H1 (cell line): ENCODE results near the gene KCNA5. TPM values are rescaled to one million over a fixed set of nuclear protein-coding genes. Genes with fewer than 3 reads are reported as not detected.

ENCODE experiments used
- CTCF ChIA-PET: fragments of 300-600 bp; sonication (Branson Sonifier 250); formaldehyde crosslinking; loops from one replicate; lab custom pipeline; 2021; ENCODE audit not compliant: partially characterized antibody; lab: Charles Lee
- POLR2A ChIA-PET: fragments of 300-600 bp; sonication (Branson Sonifier 250); formaldehyde crosslinking; loops from one replicate; lab custom pipeline; 2021; ENCODE audit warnings: inconsistent platforms; ENCODE audit not compliant: partially characterized antibody; lab: Charles Lee
- DNase-seq, 2 experiments: peaks; one replicate each; pipeline versions ENCODE4 v3.0.0 to v3.0.0-alpha.2; 2010 to 2022; ENCODE audit warnings: low spot score in 2 of 2, low read depth in 1 of 2, mixed read lengths in 1 of 2
- FAIRE-seq: peaks from 2 replicates; lab custom pipeline; 2011; peaks lifted over from hg19 to GRCh38; lab: Jason Lieb, UNC
- H2AFZ ChIP-seq: 2 replicates; pipeline ENCODE4 v1.8.1; 2012; ENCODE audit warnings: low read length, inconsistent platforms
- H2AK5ac ChIP-seq: 2 replicates; pipeline ENCODE4 v1.6.1; 2013; ENCODE audit warnings: low read depth, low read length
- H2BK120ac ChIP-seq: replicated peaks from 2 replicates; pipeline ENCODE3; 2013; ENCODE audit warnings: low read depth, low read length, inconsistent platforms
- H2BK12ac ChIP-seq: 2 replicates; pipeline ENCODE4 v1.6.1; 2013; ENCODE audit warnings: low read depth, low read length
- H2BK15ac ChIP-seq: 2 replicates; pipeline ENCODE4 v1.6.1; 2013; ENCODE audit warnings: low read length
- H2BK20ac ChIP-seq: 2 replicates; pipeline ENCODE4 v1.6.1; 2013; ENCODE audit warnings: low read length
- H2BK5ac ChIP-seq: 2 replicates; pipeline ENCODE4 v1.6.1; 2013; ENCODE audit warnings: low read depth, low read length
- H3K14ac ChIP-seq: 2 replicates; pipeline ENCODE4 v1.6.1; 2013; ENCODE audit warnings: inconsistent platforms; ENCODE audit not compliant: insufficient read length
- H3K18ac ChIP-seq: 2 replicates; pipeline ENCODE4 v1.6.1; 2013; ENCODE audit warnings: low read length; ENCODE audit errors: extremely low read depth
- H3K23ac ChIP-seq: 2 replicates; pipeline ENCODE4 v1.6.1; 2013; ENCODE audit warnings: inconsistent platforms; ENCODE audit not compliant: insufficient read length
- H3K23me2 ChIP-seq: 2 replicates; pipeline ENCODE4 v1.6.1; 2013; ENCODE audit warnings: low read depth, low read length
- H3K27ac ChIP-seq: 2 replicates; pipeline ENCODE4 v1.6.1; 2011; ENCODE audit warnings: low read depth, low read length, inconsistent platforms
- H3K27me3 ChIP-seq, 4 experiments: replicated peaks in 1 of 4; 1 replicate in 1 of 4; 2 replicates in 3 of 4; pipeline versions ENCODE4 v1.6.1 to v1.8.1; 2011 to 2013; ENCODE audit warnings: low read length in 3 of 4, mild to moderate bottlenecking in 3 of 4, inconsistent platforms in 2 of 4, mixed read lengths in 2 of 4, moderate library complexity in 1 of 4; ENCODE audit not compliant: control insufficient read depth in 3 of 4, insufficient read depth in 3 of 4; ENCODE audit errors: extremely low read depth in 1 of 4
- H3K36me3 ChIP-seq, 4 experiments: 2 replicates each; pipeline versions ENCODE4 v1.6.1 to v1.8.1; 2011 to 2013; ENCODE audit warnings: mild to moderate bottlenecking in 4 of 4, low read length in 3 of 4, moderate library complexity in 2 of 4, control low read depth in 1 of 4, inconsistent platforms in 1 of 4; ENCODE audit not compliant: insufficient read depth in 4 of 4, control insufficient read depth in 2 of 4
- H3K4ac ChIP-seq: replicated peaks from 2 replicates; pipeline ENCODE3; 2013; ENCODE audit warnings: low read length, low read depth, mixed read lengths, inconsistent platforms; ENCODE audit not compliant: insufficient read length
- H3K4me1 ChIP-seq, 4 experiments: replicated peaks in 1 of 4; 1 replicate in 1 of 4; 2 replicates in 3 of 4; pipeline versions ENCODE4 v1.6.1 to v1.8.1; 2011 to 2013; ENCODE audit warnings: low read length in 3 of 4, inconsistent platforms in 2 of 4, mixed read lengths in 1 of 4; ENCODE audit not compliant: insufficient read depth in 4 of 4, control insufficient read depth in 3 of 4
- H3K4me2 ChIP-seq, 2 experiments: 2 replicates each; pipeline versions ENCODE4 v1.6.1 to v1.8.1; 2011 to 2013; ENCODE audit warnings: low read depth in 2 of 2, low read length in 2 of 2, control low read depth in 1 of 2, inconsistent platforms in 1 of 2, mild to moderate bottlenecking in 1 of 2; ENCODE audit not compliant: insufficient read depth in 1 of 2
- H3K4me3 ChIP-seq, 4 experiments: fragments of 200-600, 300-600 bp in 1 of 4; sonication (generic), shearing (Covaris generic), sonication (Bioruptor Twin) in 1 of 4; 2 replicates each; pipeline versions ENCODE4 v1.5.1 to v1.8.1; 2011 to 2016; ENCODE audit warnings: low read length in 4 of 4, low read depth in 3 of 4, control low read depth in 2 of 4, inconsistent platforms in 2 of 4, mild to moderate bottlenecking in 2 of 4, mixed read lengths in 1 of 4, moderate library complexity in 1 of 4; ENCODE audit not compliant: insufficient read depth in 2 of 4; ENCODE audit errors: extremely low read depth in 1 of 4
- H3K56ac ChIP-seq: replicated peaks from 2 replicates; pipeline ENCODE3; 2013; ENCODE audit warnings: low read depth, mild to moderate bottlenecking, mixed read lengths, low read length, inconsistent platforms; ENCODE audit not compliant: insufficient read length
- H3K79me1 ChIP-seq: 2 replicates; pipeline ENCODE4 v1.6.1; 2013; ENCODE audit warnings: low read depth, low read length, control low read depth
- H3K79me2 ChIP-seq, 2 experiments: 2 replicates each; pipeline versions ENCODE4 v1.6.1 to v1.8.1; 2012 to 2013; ENCODE audit warnings: low read length in 2 of 2, mild to moderate bottlenecking in 2 of 2, inconsistent platforms in 1 of 2; ENCODE audit not compliant: insufficient read depth in 2 of 2, control insufficient read depth in 1 of 2
- H3K9ac ChIP-seq, 4 experiments: replicated peaks in 1 of 4; 1 replicate in 1 of 4; 2 replicates in 3 of 4; pipeline versions ENCODE4 v1.6.1 to v1.8.1; 2011 to 2013; ENCODE audit warnings: low read depth in 3 of 4, low read length in 3 of 4, control low read depth in 2 of 4, mild to moderate bottlenecking in 2 of 4, moderate library complexity in 2 of 4, inconsistent platforms in 1 of 4; ENCODE audit errors: extremely low read depth in 1 of 4
- H3K9me3 ChIP-seq, 2 experiments: 2 replicates each; pipeline versions ENCODE4 v1.6.1 to v1.8.1; 2012 to 2013; ENCODE audit warnings: mild to moderate bottlenecking in 2 of 2, moderate library complexity in 2 of 2, control low read depth in 1 of 2, inconsistent platforms in 1 of 2, low read depth in 1 of 2, low read length in 1 of 2, mixed read lengths in 1 of 2; ENCODE audit not compliant: insufficient read depth in 2 of 2
- H4K20me1 ChIP-seq, 2 experiments: replicated peaks in 1 of 2; 2 replicates each; pipeline versions ENCODE3 to v1.8.1; 2011 to 2013; ENCODE audit warnings: inconsistent platforms in 2 of 2, low read length in 2 of 2, mild to moderate bottlenecking in 1 of 2; ENCODE audit not compliant: insufficient read depth in 2 of 2, control insufficient read depth in 1 of 2
- H4K5ac ChIP-seq: 2 replicates; pipeline ENCODE4 v1.6.1; 2013; ENCODE audit warnings: low read length, low read depth, mixed read lengths, inconsistent platforms; ENCODE audit not compliant: insufficient read length
- H4K8ac ChIP-seq: 2 replicates; pipeline ENCODE4 v1.8.0; 2013; ENCODE audit warnings: mild to moderate bottlenecking, moderate library complexity, low read length, inconsistent platforms; ENCODE audit not compliant: insufficient read depth; ENCODE audit errors: extremely low read depth
- H4K91ac ChIP-seq: replicated peaks from 2 replicates; pipeline ENCODE3; 2013; ENCODE audit warnings: low read length, mixed read lengths, inconsistent platforms; ENCODE audit not compliant: insufficient read length
- EP300 ChIP-seq, 2 experiments: IDR thresholded peaks; 1 replicate in 1 of 2; 2 replicates in 1 of 2; pipeline ENCODE4 v1.6.1; 2011 to 2012; ENCODE audit warnings: low read depth in 2 of 2, low read length in 2 of 2, mild to moderate bottlenecking in 2 of 2, borderline replicate concordance in 1 of 2, inconsistent platforms in 1 of 2, moderate library complexity in 1 of 2
- SP2 ChIP-seq: IDR thresholded peaks from 2 replicates; pipeline ENCODE4 v1.6.1; 2012; ENCODE audit warnings: mild to moderate bottlenecking, low read length, inconsistent platforms
- YY1 ChIP-seq: IDR thresholded peaks from 2 replicates; pipeline ENCODE4 v1.6.1; 2011; ENCODE audit warnings: low read depth, mild to moderate bottlenecking, low read length
- WGBS, 2 experiments: shearing (Covaris generic) in 1 of 2; methylation state at CpG; one replicate each; pipeline versions ENCODE4 v1.1.6 to v1.1.7; 2013 to 2015; ENCODE audit warnings: low lambda C conversion rate in 2 of 2, mixed read lengths in 2 of 2, inconsistent platforms in 1 of 2, low coverage in 1 of 2, missing lambda C conversion rate in 1 of 2; ENCODE audit not compliant: insufficient replicate concordance in 2 of 2, insufficient coverage in 1 of 2, insufficient read length in 1 of 2; ENCODE audit errors: extremely low coverage in 1 of 2, missing lambda C conversion rate in 1 of 2; 5-methylcytosine and 5-hydroxymethylcytosine counted together
- polyA plus RNA-seq, 7 experiments: library from polyadenylated mRNA; depleted of rRNA in 3 of 7; stranded (reverse) in 5 of 7; unstranded in 2 of 7; fragments of >200 nt in 5 of 7; fragments of 200-250 nt in 2 of 7; gene quantifications; 1 replicate in 5 of 7; 2 replicates in 1 of 7; 4 replicates in 1 of 7; pipeline versions ENCODE4 v1.2.1 to v1.2.3, GENCODE V29; 2011 to 2013; ENCODE audit warnings: missing spikeins in 2 of 7, mixed read lengths in 2 of 7
- total RNA-seq: library from RNA; stranded (reverse); fragmentation: NEBNext Ultra II Directional; extraction: Animal tissue kit (Norgen Biotek cat#: 25700); gene quantifications from 2 replicates; pipeline ENCODE4 v1.2.1, GENCODE V29; 2021

Gene KCNA5
- total and polyA plus RNA-seq, 2 of the 8 experiments (the other 6 are each of a cell fraction or from before 2014, with no cell fraction given) = 0.20 to 0.29 TPM

GRCh38 chr12:5010151-5010550, 33.5 kb upstream of the KCNA5 start:
- no peak overlapping the region for H3K14ac ChIP-seq
- DNase-seq = no peak
- H2BK15ac ChIP-seq = no peak overlapping the region
- no peak overlapping the region for H3K23ac ChIP-seq
- H3K79me2 ChIP-seq = no peaks in the 10 kb centered on the region
- no peak overlapping the region for H4K5ac ChIP-seq
- no peak overlapping the region for H3K4me3 ChIP-seq
- H3K23me2 ChIP-seq = no peaks in the 10 kb centered on the region
- no peaks in the 10 kb centered on the region for H3K9me3 ChIP-seq
- H3K27me3 ChIP-seq = no peaks in the 10 kb centered on the region; a peak in 1 of 7 replicates
- H3K4ac ChIP-seq = no peak overlapping the region
- H3K4me2 ChIP-seq = no peak overlapping the region
- no peak overlapping the region for H4K91ac ChIP-seq
- no peak overlapping the region for H2BK12ac ChIP-seq
- H3K4me1 ChIP-seq = no peaks in the 10 kb centered on the region
- no peak overlapping the region for H2BK20ac ChIP-seq
- no peak overlapping the region for H2AFZ ChIP-seq
- no peak overlapping the region for H4K8ac ChIP-seq
- CTCF ChIA-PET = no interaction called here
- TF ChIP-seq YY1 (no peak), SP2 (no peak), EP300 (IDR thresholded peaks at IDR 0.05; ENCODE audit: borderline replicate concordance in 1 of 2, low read depth in 2 of 2, low read length in 2 of 2) (no peak)
- H3K9ac ChIP-seq = no peak overlapping the region
- no peak overlapping the region for H3K56ac ChIP-seq
- H2BK5ac ChIP-seq = no peak overlapping the region
- H3K36me3 ChIP-seq = no peaks in the 10 kb centered on the region
- H3K18ac ChIP-seq = no peak overlapping the region
- H3K79me1 ChIP-seq = no peaks in the 10 kb centered on the region
- H2AK5ac ChIP-seq = no peak overlapping the region
- WGBS, 2 experiments = 89% methylated on average over 6 of the region's 6 CpGs; no CpG with 5 or more reads in 1 of the 2 experiments
- POLR2A ChIA-PET = no interaction called here
- no peak overlapping the region for H2BK120ac ChIP-seq
- H4K20me1 ChIP-seq = no peaks in the 10 kb centered on the region
- no peak overlapping the region for H3K27ac ChIP-seq
- no peak for FAIRE-seq
